HTR-8/SVneo (cell line): ENCODE data around the gene STAM.

Experiments
- DNase-seq: peaks from one replicate; pipeline ENCODE4 v3.0.0; 2011; ENCODE audit warnings: low spot score, mixed read lengths; ENCODE audit not compliant: insufficient read length
- FAIRE-seq: peaks from 2 replicates; lab custom pipeline; 2011; peaks lifted over from hg19 to GRCh38; lab: Jason Lieb, UNC

Gene STAM

DNA sequence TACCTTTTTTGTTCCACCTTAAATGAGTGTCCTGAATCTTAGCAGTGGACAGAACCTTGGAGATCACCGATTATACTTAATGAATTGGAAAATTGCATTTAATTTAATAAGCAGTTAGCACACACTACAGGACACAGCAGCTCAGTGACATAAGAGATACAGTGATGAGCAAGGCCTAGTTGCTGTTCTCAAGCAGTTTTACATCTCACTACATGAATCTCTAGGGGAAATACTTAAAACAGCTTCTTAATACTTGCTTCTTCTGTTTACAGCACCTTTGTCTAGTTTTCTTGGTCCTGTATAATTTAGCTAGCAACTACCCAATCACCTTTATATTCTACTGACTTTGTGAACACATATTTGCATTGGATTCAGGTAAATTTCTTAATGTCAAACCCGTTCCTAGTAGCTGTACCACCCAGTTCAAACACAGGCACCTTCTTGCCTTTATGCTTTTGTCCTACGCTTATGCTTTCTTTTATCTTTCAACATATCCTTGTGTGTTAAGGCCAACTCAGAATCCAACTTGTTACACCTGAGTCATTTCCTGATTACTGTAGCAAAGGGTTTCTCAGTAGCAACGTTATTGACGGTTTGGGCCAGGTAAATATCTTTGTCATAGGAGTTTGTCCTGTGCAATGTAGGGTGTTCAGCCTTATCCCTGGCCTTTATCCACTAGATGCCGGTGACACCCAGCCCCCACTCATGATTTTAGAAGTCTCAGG lies 1.8 kb downstream of the STAM start:
- DNase-seq (no peak), FAIRE-seq (no peak)

DNA sequence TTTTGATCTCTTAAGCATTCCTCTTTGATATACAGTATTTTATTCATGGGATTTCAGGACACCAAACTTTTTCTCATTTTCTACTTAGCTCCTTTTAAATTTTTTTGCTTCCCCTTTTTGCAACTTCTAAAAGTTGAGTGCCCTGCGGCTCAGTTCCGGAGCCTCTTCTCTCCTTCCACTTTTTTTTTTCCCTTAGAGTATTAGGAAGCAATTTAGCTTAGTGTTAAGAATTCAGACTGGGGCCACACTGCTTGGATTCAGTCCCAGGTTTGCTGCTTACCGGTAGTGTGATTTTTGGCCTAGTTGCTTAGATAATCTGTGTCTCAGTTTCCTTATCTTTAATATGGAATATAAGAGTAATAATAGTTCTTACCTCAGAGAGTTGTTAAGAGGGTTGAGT lies 3.4 kb downstream of the STAM start:
- FAIRE-seq (no peak), DNase-seq (no peak)

DNA sequence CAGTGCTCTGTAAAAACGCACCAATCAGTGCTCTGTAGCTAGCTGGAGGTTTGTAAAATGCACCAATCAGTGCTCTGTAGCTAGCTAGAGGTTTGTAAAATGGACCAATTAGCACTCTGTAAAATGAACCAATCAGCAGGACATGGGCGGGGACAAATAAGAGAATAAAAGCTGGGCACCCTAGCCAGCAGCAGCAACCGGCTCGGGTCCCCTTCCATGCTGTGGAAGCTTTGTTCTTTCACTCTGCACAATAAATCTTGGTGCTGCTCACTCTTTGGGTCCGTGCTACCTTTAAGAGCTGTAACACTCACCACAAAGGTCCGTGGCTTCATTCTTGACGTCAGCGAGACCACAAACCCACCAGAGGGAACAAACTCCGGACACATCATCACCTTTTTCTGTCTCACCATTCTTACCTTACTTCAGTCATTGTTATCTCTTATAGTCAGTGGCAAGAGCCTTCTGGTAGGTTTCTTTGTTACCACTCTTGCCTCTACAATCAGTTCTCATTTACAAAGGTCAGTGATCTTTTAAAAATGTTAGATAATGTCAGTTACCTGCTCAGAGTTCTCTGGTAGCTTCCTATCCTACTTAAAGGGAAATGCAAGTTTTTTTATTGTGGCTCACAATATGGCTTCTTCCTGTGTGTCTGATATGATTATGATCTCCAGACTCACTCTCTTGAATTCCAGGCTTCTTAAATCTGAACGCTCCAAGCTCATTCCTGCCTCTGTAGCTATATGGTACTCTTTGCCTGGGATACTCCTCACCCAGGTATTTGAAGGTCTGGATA lies 4.5 kb downstream of the STAM start:
- DNase-seq (no peak), FAIRE-seq (no peak)

DNA sequence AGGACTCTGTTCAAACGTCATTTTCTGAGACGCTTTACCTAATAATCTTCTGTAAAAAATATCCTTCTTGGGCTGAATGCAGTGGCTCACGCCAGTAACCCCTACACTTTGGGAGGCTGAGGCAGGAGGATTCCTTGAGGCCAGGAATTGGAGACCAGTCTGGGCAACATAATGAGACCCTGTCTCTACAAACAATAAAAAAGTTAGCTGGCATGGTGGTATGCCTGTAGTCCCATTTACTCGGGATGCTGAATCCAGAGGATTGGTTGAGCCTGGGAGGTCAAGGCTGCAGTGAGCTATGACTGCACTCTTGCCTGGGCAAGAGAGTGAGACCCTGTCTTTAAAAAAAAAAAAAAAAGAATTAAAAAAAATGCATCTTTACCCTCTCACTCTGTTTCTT lies 5.1 kb downstream of the STAM start:
- no peak for FAIRE-seq
- no peak for DNase-seq

DNA sequence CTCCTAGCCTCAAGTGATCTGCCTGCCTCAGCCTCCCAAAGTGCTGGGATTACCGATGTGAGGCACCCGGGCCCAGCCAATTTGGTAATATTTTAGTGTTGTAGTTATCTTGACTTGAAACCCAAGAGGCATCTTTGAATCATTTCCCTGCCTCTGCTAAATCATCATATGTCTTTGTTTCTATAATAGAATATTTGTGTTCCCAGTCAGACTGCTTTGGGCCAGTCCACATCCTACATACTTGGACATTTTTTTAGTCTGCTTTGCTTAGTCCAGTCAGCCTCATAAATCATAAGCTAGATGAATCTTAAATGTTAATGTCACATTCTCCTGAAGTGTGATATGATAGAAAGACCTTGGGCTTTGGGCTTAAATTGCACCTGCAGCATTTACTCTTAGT lies 5.9 kb downstream of the STAM start:
- no peak for FAIRE-seq
- DNase-seq: no peak

DNA sequence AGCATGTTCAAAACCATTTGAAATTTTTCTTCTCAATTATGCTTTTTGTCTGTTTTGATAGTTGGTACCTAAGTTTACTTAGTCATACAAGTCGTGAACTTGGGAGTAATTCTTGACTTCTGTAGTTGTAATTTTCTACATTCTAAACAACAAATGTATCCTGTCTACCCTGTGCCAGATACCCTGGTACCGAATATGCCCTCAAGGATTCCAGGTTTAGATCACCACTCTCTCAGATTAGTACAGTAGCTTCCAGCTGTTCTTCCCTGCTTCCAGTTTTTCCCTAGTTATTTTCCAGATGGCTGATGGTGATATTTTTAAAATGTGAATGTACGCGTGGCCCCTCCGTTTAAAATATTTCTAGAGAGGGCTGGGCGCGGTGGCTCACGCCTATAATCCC lies 6.5 kb downstream of the STAM start:
- no peak for FAIRE-seq
- DNase-seq: no peak

DNA sequence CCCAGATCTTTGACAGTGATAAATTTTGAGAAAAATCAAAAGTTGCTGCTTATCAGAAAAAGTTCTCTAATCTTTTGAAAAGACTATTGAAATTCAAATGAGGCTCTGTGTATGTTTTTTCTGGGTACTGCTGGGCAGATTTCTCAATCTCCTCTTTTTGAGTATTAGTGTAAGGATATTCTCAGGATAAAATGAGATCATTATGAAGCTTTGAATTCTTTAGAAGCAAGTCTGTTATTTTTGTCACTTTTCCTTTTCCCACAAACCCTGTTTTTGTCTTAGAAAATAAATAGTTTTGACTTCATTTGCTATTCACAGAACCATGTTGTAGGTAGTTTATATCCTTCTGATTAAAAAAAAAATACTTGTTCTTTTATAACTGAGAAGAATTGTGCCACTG lies 7.9 kb downstream of the STAM start:
- DNase-seq (no peak), FAIRE-seq (no peak)

DNA sequence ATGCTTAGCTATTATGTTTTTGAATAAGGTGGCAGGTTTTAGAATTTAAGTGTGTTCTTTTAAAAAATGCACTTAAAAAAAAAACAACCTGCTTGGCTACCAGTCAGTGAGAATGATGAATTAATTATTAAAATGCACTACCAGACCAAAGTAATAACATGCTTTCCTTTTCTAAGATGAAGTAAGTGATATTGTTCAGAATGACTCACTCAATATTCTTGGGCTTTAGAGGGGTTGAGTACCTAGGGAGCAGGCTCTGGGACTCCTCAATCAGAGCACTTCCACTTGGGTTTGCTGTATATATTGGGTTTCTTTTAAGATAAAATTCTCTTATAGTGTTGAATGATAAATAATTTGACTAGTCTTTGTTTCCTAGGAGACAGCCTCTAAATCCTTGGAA lies 8.6 kb downstream of the STAM start:
- FAIRE-seq (no peak), DNase-seq (no peak)

DNA sequence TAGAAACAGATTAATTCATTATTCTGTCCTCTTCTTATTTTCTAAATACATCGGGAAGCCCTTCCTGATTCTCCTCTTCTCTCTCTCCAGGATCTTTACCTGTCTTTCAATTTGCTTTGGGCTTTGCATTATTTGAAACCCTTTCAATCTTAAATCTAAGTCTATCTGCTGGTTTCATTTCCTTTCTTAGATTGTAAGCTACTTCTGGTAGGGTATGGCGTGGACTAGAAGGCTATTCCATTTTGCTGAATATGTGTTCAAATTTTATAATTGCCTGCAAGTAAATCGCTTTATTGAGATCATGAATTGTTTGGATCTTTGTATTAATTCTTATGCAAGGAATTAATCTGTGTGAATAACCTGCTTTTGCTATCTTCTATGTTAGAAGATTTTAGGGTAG lies 11.1 kb downstream of the STAM start:
- no peak for DNase-seq
- no peak for FAIRE-seq

DNA sequence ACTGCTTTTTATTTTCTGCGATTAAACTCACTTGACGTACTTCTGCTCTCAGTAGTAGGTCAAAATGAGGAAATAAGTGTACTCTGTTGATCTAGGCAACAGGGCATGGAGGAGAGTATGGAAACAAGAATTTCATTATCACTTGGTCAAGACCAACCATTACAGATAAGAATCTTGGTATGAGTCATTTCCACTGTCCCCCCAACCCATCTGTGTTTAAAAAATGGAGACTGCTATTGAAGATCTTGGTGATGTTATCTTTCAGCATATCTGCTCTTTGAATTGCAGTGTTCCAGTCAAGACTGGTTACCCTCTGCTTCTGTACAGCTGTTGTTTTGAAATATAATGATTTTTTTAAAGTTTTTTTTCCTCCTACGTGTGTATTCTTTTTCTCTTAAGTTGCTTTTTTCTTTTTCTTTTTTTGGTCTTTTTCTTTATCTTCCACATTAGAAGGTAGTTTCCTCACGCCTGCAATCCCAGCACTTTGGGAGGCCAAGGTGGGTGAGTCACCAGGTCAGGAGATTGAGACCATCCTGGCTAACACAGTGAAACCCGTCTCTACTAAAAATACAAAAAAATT lies 11.7 kb downstream of the STAM start:
- DNase-seq (no peak), FAIRE-seq (no peak)

DNA sequence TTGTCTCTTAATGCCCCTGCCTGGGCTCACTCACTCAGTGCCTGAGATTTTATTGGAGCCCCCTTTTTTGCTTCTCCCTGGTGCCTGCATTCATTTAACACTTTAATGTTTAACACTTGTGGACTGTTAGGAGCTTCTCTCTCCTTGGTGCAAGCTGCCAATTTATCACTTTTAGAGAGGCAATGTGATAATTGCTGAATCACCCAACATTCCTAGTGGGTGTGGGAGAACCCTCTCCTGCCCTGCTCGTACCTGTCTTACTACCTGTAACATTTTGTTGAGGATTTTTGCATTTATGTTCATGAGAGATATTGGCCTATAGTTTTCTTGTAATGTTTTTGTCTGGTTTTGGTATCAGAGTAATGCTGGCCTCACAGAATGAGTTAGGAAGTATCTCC lies 13.2 kb downstream of the STAM start:
- DNase-seq (no peak), FAIRE-seq (no peak)

DNA sequence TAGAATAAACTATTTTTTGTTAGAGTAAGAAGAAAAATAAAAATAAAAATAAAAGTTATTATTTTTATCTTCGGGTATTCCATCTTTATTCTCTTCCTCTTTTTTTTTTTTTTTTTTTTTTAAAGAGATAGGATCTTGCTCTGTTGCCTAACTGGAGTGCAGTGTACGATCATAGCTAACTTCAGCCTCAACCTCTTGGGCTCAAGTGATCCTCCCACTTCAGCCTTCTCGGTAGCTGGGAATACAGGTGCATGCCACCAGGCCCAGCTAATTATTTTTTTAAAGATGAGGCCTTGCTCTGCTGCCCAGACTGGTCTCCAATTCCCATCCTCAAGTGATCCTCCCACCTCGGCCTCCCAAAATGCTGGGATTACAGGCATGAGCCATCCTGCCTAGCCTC lies 15.4 kb downstream of the STAM start:
- no peak for FAIRE-seq
- DNase-seq: no peak

DNA sequence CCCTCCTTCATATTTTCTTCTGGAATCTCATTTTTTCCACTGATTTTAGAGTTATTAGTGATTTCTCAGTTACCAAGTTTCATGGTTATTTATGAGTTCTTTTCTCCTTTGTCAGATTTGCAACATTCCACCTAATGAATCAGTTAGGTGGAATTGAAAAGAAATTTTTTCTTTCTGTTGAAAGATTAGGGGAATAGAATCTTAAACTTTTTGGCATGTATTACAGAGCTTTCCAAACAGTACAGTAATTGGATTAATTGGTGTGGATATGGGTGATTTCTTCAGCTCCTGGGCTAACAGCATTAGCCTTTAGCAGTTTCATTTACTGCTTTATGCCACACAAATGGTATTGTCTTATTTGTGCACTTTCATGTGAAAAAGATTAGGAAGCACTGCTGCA lies 17.0 kb downstream of the STAM start:
- FAIRE-seq (no peak), DNase-seq (no peak)

DNA sequence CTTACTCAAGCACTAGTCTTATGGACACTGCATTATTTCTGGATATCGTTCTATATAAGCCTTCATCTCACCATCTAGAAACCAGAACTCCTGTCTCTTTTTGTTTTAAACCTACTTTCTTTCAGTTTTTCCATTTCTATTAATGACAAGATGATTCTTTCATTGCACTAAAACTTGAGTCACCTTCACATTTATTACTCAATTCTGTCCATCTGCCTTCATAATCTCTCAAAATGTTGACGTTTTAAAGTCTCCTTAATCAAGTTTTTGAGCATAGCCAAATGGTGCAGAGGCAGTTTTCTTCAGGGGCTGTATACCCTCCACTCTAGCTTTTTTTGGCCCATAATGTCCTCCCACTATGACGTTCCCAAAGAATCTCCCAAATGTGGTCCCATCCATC lies 17.6 kb downstream of the STAM start:
- FAIRE-seq: no peak

DNA sequence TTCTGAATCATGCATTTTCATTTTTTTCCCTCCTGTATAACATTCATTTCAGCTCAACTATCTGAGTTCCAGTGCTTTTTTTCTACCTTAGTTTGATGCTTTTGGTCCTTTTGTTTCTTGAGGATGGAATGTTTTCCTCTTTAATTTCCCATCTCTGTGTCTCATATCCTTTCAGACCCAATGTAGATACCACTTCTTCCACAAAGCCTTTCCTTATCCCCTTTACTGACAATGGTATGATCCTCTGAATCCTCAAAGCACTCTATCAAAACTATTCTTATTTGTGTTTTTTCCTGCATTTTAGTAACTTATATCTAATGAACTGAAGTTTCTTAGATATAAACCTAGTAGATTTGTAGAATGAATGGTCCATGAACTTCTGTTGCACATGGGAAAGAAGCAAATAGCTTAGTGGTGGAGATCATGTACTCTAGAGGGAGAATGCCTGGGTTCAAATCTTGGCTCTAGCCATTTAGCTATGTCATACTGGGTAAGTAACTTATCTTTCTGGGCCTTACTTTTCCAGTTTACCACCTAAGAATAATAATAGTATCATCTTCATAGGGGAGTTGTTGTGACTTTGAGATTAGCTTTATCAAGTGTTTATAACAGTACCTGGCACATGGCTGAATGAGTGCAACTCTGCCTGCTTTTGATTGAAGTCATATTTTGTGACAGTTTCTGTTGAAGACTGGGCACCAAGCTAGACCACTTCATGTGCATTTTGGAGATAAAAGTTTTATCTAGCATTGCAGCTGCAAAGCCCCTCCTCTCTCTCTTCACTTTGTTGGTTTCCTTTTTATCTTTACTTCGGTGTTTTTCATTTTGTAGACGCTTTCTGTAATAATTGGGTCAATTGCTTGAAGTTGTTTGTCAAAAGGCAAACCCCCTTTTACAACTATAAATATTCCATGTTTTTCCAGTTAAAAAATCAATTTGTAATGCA lies 18.5 kb downstream of the STAM start:
- FAIRE-seq (no peak), DNase-seq (no peak)

More for the DNA sequence above, 17.6 kb downstream of the STAM start:
- no peak for DNase-seq

DNA sequence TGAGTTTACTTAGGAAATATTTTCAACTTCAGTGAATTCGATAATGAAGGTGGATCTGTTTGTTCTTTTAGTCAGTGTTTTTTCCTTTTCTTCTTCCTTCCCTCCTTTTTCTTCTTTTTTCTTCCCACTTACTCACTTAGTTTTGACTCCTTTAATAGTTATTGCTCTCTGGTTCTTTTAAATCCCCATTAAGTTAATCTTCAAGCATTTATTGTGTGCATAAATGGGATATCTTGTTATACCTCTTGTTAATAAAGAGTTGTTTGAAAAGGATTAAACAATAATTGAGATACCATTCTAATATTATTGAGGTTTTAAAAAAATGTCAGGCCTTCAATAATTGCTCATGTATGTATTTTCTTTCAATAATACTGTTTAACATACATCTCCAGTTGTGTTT lies 19.5 kb downstream of the STAM start:
- FAIRE-seq: no peak

DNA sequence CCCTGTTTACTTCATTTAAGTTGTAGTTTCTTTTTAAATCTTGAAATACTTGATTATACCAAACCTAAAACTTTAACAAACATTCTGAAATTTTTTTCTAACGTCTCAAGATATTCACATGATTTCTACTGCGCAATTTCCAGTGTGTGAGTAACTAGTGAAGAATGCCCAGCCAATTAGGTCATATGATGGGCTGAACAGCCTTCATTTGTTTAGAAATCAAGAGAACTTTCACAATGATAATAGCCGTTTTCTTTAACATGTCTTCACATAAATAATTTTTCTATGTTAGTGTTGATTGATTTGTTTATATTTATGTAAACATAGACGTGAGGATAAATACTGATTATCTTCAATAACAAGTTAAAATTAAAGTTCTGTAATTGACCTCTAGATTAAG lies 21.8 kb downstream of the STAM start:
- no peak for FAIRE-seq

More for the DNA sequence above, 19.5 kb downstream of the STAM start:
- DNase-seq: no peak

DNA sequence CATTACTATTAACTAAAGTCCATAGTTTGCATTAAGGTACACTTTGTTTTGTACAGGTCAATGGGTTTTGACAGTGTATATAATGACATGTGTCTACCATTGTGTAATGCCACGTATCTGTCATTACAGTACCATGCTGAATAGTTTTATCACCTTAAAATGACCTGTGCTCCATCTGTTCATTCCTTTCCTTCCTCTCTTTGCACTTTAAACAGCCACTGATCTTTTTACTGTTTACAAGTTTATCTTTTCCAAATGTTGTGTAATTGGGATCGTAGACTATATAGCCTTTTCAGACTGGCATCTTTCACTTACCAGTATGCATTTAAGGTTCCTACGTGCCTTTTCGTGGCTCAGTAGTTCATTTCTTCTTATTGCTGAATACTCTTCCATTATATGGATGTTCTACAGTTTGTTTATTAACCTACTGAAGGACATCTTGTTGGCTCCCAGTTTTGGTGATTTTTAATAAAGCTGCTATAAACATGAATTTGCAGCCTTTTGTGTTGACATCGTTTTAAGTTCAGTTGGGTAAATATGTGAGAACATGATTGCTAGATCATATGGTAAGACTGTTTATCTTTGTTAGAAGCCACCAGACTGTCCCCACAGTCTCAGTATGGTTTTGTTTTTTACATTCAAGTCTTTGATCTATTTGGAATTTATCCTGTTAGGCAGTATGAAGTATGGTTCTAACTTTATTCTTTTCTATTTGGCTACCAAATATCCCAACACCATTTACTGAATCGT lies 24.7 kb downstream of the STAM start:
- no peak for FAIRE-seq
- DNase-seq: no peak

More for the DNA sequence above, 21.8 kb downstream of the STAM start:
- peak; percentile 37 for DNase-seq

DNA sequence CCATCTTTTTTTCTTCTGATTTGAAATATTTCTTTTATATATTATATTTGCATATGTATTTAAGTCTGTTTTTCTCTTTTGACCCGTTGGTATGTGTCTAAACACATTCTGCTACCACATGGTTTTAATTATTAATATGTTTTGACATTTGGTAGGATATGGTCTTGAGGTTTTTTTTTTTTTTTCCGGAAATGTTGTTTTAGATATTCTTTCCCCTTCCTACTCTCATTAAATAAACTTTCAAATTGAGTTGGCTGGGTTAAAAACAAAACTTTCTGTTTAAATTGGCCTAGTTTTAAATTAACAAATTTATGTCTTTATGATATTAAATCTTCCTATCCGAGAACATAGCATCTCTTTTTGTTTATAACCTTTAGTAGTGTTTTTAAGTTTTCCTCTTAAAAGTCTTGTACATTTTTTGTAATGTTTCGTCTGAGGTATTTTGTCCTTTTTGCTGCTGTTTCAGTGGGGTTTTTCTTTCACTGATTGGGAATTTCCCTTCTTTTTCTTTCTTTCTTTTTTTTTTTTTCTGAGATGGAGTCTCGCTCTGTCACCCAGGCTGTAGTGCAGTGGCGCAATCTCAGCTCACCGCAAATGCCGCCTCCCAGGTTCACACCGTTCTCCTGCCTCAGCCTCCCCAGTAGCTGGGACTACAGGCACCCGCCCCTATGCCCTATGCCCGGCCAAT lies 25.4 kb downstream of the STAM start:
- DNase-seq: no peak
- no peak for FAIRE-seq
